HFF-Myc (cell line): ENCODE data around the gene OR10K2.
"Not testable (repeated sequence)": the region's sequence is repeated elsewhere in the genome, so short reads cannot be mapped to it uniquely, and the experiment has no call there.

Source experiments
- DNase-seq: peaks from one replicate; pipeline ENCODE4 v3.0.0-alpha.2; 2011; ENCODE audit warnings: low read depth; ENCODE audit errors: extremely low read depth
- H3K4me3 ChIP-seq: replicated peaks from 2 replicates; pipeline ENCODE4 v1.5.1; 2011; ENCODE audit warnings: low read depth, mild to moderate bottlenecking, control low read depth, low read length
- CTCF ChIP-seq: IDR thresholded peaks from 2 replicates; pipeline ENCODE4 v1.5.1; 2012; ENCODE audit warnings: mild to moderate bottlenecking, low read depth, low read length, control low read depth; ENCODE audit errors: missing control alignments

OR10K2 gene

DNA sequence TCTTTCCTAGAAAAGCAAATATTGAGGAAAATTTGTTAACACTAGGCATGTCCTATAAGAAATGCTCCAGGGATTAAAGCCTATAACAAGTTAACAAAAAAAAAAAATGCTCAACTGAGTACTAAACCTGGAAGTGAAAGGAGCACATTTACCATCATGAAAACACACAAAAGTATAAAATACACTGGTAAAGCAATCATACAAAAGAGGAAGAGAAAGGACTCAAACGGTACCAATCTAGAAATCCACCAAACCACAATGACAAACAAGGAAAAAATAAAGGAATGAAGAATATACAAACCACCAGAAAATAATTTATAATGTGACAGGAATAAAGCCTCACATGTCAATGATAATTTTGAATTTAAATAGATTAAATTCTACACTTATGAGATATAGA is 51.2 kb downstream of the OR10K2 start:
- no peak for DNase-seq
- H3K4me3 ChIP-seq, result no peak overlapping the region
- no peak for TF ChIP-seq CTCF

- DNase-seq, H3K4me3 ChIP-seq: not testable (repeated sequence)
Measured at GRCh38 chr1:158374101-158374500, 51.9 kb downstream of the OR10K2 start.

DNA sequence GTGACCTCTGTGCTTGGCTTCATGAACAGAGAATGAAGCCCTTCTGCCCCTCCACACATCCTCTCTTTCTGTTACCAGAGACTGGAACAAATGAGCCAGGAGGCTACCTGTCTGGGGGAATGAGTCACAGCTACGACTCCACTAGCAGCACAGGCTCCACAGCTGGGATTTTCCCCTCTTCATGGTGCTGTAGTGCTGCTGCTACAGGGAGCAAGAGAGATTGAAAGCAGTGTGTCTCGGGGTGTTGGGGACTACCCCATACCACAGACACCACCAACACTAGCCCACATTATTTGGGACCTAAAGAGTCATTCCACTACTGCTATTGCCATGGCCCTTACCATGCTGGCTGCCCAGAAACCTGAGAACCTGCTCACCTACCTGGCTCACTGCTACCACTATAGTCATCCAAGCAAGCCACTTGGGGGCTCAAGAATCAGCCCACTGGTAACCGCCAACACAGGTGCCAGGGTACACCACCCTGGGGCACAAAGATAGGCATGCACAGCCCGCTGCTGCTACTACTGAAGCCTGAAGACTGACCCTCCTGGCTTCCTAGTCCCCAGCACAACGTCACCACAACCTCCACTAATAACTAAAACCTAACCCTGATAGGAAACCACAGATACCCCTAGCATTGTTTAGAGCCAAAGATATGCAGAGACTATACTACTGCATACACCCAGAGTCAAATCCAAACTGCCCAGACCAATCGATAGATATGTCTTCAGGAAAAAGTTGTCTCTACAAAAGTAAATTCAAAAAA is 54.7 kb downstream of the OR10K2 start:
- TF ChIP-seq CTCF, result no peak
- H3K4me3 ChIP-seq, result no peak overlapping the region
- DNase-seq, result no peak
